HG03039 (cell line): Measurements from ENCODE around the gene CHAC1.
"Not testable (repeated sequence)": the region's sequence is repeated elsewhere in the genome, so short reads cannot be mapped to it uniquely, and the experiment has no call there.

Source experiments
- ATAC-seq: cut with Tn5 transposase; IDR thresholded peaks from one replicate; pipeline ENCODE4 v1.9.1; 2021; ENCODE audit warnings: mild to moderate bottlenecking, moderate library complexity; ENCODE audit not compliant: unreplicated experiment

The CHAC1 gene

GRCh38 chr15:40936709-40937666 lies 16.3 kb upstream of the CHAC1 start:
- no peak for ATAC-seq

DNA sequence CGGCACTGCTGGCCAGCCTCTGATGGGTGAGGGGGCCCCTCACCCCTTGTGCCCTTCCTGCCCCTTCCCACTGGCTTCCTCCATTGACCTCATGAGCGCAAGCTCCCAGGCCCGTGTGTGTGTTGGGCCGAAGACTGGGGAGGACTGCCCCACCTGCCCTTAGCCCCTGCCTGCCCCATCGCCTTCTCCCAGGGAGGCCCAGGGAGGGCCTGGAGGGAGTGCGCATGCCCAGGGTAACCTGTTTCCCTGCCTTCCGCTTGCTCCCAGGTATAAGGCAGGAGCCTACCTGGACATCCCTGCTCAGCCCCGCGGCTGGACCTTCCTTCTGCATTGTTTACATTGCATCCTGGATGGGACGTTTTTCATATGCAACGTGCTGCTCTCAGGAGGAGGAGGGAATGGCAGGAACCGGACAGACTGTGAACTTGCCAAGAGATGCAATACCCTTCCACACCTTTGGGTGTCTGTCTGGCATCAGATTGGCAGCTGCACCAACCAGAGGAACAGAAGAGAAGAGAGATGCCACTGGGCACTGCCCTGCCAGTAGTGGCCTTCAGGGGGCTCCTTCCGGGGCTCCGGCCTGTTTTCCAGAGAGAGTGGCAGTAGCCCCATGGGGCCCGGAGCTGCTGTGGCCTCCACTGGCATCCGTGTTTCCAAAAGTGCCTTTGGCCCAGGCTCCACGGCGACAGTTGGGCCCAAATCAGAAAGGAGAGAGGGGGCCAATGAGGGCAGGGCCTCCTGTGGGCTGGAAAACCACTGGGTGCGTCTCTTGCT lies 15.3 kb upstream of the CHAC1 start:
- ATAC-seq: no peak

DNA sequence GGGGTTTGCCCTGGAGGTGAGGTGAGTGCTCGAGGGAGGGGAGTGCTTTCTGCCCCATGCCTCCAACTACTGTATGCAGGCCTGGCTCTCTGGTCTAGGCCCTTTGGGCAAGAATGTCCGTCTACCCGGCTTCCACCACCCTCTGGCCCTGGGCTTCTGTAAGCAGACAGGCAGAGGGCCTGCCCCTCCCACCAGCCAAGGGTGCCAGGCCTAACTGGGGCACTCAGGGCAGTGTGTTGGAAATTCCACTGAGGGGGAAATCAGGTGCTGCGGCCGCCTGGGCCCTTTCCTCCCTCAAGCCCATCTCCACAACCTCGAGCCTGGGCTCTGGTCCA lies 14.8 kb upstream of the CHAC1 start:
- no peak for ATAC-seq

- ATAC-seq: no peak
Measured at GRCh38 chr15:40940296-40940801, 12.9 kb upstream of the CHAC1 start.

GRCh38 chr15:40941068-40941527 lies 12.2 kb upstream of the CHAC1 start:
- no peak for ATAC-seq

DNA sequence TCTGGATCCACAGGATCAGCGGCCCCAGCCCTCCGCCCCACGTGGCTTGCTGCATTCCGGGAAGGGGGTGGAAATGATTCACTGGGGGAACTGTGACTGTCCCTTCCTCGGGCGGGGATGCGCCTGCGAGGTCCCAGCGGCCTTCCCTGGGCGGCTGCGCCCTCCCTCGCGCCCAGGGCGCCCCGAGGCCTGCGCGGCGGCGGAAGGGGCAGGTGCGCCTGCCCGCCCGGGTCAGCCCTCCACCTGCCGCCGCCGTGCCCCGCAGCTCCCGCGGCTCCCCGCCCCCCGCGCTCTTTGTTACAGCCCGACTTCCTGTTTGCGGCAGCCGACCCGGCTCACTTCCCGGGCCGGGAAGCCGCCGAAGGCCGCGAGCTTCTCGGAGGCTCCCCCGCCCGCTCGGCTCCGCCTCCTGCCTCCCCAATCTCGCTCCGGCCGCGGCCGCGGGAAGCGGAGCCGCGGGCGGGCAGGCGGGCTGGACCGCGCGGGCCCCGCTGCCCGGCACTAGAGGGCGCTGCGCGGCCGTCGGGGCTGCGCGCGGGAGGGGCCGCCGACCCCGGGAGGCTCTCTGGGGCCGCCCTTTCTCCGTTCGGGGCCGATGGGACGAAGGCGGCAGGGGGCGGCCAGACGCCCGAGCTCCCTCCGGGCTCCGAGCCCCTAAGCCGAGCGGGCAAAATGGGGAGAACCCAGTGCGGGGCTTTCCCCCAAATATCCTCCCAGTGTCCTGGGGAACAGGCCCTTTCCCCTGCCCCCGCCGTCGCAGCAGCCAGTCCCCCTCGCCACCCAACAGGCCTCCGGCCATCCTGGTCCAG lies 11.5 kb upstream of the CHAC1 start:
- ATAC-seq: peak; percentile 59

DNA sequence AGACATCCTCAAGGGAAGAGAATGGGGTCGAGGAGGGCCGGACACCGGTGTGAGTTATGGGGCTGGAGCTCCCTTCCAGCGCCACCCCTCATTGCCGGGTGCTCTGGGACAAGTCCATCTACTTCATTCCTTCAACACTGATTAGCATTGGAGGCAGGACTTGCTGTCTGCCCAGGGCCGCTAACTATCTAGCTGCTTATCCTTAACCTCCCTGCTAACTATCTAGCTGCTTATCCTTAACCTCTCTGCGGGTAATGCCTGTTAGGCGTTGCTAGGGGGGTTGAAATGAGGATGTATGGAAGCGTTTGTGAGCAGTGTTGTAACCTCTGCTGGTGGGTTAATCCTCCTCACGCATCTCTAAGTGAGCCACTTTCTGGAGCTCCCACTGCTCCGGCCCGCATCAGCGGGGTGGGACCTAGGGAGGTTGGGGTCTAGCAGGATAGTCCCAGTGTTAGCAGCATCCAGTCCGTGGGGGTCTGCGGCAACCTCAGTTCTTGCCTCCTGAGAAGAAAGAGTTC lies 10.9 kb upstream of the CHAC1 start:
- no peak for ATAC-seq

GRCh38 chr15:40942878-40943277 lies 10.4 kb upstream of the CHAC1 start:
- no peak for ATAC-seq

- no peak for ATAC-seq
Measured at GRCh38 chr15:40943764-40944365, 9.4 kb upstream of the CHAC1 start.

DNA sequence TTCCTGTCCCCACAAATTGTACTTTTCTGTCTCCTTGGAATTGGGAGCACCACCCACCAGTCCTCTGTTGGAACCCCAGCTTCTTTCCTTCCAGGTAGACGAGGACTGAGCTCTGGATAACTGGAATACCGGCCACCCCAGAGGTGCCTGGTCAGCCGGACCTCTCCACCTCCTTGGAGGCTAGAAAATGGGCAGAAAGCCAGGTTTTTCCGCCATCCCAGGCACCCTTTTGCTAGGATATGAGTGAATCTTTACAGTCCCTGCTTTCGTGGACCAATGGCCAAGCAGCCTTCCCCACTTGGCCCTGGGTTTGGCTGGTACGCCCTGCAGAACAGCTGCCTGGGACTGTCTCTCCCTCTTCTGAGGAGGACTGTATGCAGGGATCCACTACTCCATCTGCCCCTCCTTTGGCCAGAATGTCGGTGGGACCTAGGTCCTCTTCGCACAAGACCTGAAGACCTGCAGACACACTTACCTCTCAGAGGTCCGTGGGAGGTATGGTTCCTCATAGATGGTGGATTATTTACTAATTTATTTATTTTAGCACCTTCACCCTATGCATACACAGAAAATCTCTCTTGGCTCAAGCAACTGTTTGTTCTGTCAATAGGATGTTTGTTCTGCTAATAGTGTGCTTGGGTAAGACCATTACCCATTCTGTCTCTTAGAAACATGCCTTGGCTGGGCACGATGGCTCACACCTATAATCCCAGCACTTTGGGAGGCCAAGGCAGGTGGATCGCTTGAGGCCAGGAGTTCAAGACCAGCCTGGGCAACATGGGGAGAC lies 8.6 kb upstream of the CHAC1 start:
- ATAC-seq: no peak

- ATAC-seq: no peak
Measured at GRCh38 chr15:40948706-40949473, 4.4 kb upstream of the CHAC1 start.

DNA sequence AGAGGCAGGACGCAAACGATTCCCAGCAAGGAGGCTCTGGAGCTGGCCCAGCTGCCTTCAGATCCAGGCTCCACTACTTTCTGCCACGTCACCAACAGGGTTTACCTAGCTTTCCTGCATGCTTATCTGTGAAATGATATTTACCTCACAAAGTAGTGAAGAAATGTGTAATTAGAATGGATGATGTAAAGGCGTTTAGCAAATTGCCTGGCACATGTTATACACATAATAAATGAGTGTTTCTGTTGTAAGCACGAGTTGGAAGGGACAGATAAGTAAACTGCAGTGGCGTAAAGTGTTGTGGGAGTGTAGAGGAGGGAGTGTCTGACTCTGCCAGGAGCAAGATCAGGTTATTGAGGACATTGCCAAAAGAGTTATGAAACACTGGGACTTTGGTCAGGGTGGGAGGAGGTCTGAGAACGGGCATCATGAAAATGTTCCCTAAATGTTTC lies 3.5 kb upstream of the CHAC1 start:
- no peak for ATAC-seq

DNA sequence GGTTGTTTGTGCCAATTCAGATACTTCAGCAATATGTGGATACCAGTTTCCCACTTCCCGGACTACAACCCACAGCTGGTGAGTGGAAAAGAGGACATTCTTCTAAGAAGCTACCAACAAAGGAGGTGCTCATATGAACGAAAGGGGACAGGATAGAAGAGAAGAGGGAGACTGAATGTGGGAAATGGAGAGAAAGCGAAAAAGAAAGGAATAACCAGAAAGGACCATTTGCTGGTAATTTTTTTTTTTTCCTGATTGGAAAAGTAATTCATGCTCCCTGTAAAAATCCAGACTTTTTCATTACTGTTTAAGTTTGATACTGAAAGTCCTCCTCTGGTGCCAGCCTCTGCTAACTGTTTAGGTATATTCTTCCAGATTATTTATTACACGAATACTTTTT lies 1.5 kb upstream of the CHAC1 start:
- ATAC-seq: no peak

DNA sequence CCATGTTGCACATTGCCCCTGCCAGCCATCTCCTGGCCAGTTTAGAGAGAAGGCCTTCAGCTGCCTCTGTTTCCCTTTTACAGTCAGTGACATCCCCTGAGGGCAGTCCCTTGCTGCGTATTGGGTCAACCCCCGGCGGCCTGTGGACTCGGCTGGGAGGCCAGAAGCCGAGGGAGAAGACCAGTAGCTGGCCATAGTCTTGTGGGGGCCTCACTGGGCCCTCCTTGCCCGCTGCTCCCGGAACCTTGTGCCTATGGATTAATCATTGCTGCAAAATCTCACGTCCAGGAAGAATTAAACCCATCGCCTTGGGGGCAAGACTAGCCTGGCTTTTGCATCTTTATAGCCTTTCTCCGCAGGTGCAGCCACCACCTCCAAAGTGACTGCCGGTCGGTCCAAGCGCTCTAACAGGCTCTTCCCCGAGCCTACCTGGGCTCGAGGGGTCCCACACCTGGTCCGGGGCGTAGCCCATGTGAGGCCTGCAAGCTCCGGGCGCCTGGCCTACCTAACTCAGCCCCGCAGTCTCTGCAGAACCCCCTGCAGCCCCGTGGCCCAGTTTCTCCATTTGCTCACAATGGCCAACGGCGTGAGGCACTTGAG lies 870 bp upstream of the CHAC1 start:
- no peak for ATAC-seq

GRCh38 chr15:40953713-40954074 lies 423 bp downstream of the CHAC1 start:
- ATAC-seq: no peak

DNA sequence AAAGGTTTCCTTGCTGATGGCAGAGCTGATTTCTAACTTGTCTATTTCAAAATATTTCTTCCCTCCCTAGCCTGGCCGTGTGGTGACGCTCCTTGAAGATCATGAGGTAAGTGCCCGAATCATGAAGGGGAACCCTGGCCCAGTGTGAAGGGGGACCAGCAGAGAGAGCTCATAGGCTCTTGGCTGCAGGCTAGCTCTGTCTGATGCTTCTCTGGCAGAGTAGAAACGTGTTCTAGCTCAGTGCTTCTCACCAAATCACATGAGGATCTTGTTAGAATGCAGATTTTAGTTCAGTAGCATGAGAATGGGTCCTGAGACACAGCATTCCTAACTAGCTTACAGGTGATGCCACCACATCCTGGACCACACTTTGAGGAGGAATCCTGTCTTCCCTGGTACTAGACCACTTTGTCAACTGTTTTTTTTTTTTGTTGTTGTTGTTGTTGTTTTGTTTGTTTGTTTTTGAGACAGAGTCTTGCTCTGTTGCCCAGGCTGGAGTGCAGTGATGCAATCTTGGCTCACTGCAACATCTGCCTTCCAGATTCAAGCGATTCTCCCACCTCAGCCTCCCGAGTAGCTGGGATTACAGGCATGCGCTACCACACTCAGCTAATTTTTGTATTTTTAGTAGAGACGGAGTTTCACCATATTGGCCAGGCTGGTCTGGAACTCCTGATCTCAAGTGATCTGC lies 1.0 kb downstream of the CHAC1 start:
- ATAC-seq: not testable (repeated sequence)

- no peak for ATAC-seq
Measured at GRCh38 chr15:40955141-40955903, 2.1 kb downstream of the CHAC1 start.
